Cardiac muscle cell (in vitro differentiated cells and primary cell): Measurements from ENCODE around the gene CELSR1. TPM values are rescaled to one million over a fixed set of nuclear protein-coding genes. Genes with fewer than 3 reads are reported as not detected.

Source experiments
- DNase-seq, 2 donors: peaks; one replicate each; pipeline versions ENCODE4 v3.0.0 to v3.0.0-alpha.2; 2010 to 2017; ENCODE audit warnings: low read depth in 1 of 2, low spot score in 1 of 2
- H3K27ac ChIP-seq: fragments of 200-600 bp; sonication (generic); 2 replicates; pipeline ENCODE4 v1.5.1; 2016
- H3K27me3 ChIP-seq: fragments of 200-600 bp; sonication (generic); 2 replicates; pipeline ENCODE4 v1.6.0; 2016; ENCODE audit warnings: control low read depth
- H3K36me3 ChIP-seq: fragments of 200-600 bp; sonication (generic); 2 replicates; pipeline ENCODE4 v1.5.1; 2016; ENCODE audit warnings: control low read depth
- H3K4me1 ChIP-seq: fragments of 200-600 bp; sonication (generic); 2 replicates; pipeline ENCODE4 v1.8.1; 2017; ENCODE audit warnings: low read depth, mild to moderate bottlenecking, mixed run types
- H3K4me3 ChIP-seq: fragments of 200-600 bp; sonication (generic); 2 replicates; pipeline ENCODE4 v1.5.1; 2016; ENCODE audit warnings: mild to moderate bottlenecking
- H3K9me3 ChIP-seq: fragments of 200-600 bp; sonication (generic); 2 replicates; pipeline ENCODE4 v1.5.1; 2017; ENCODE audit warnings: low read depth, mild to moderate bottlenecking, control low read depth
- polyA plus RNA-seq: library from polyadenylated mRNA; unstranded; fragments of >200 nt; fragmentation: Nextera tagmentation; extraction: Ambion mirVana; gene quantifications from 2 replicates; pipeline ENCODE4 v1.2.1, GENCODE V29; 2016
- total RNA-seq: library from RNA; depleted of rRNA; stranded (reverse); fragments of >200 nt; gene quantifications from 2 replicates; pipeline ENCODE4 v1.2.3, GENCODE V29; 2016
- TF ChIP-seq, protein P1 (sequence below): IDR thresholded peaks from 2 replicates; pipeline ENCODE4 v1.5.1; 2012; ENCODE audit warnings: low read depth, mild to moderate bottlenecking, low read length

Gene CELSR1
- total and polyA plus RNA-seq, 2 experiments from 2014 or later = 9.0 to 37.4 TPM

GRCh38 chr22:46513908-46514550 lies 23.4 kb downstream of the CELSR1 start:
- no peaks in the 10 kb centered on the region for H3K36me3 ChIP-seq
- H3K27ac ChIP-seq = no peak overlapping the region
- no peaks in the 10 kb centered on the region for H3K9me3 ChIP-seq
- TF ChIP-seq, protein P1, sequence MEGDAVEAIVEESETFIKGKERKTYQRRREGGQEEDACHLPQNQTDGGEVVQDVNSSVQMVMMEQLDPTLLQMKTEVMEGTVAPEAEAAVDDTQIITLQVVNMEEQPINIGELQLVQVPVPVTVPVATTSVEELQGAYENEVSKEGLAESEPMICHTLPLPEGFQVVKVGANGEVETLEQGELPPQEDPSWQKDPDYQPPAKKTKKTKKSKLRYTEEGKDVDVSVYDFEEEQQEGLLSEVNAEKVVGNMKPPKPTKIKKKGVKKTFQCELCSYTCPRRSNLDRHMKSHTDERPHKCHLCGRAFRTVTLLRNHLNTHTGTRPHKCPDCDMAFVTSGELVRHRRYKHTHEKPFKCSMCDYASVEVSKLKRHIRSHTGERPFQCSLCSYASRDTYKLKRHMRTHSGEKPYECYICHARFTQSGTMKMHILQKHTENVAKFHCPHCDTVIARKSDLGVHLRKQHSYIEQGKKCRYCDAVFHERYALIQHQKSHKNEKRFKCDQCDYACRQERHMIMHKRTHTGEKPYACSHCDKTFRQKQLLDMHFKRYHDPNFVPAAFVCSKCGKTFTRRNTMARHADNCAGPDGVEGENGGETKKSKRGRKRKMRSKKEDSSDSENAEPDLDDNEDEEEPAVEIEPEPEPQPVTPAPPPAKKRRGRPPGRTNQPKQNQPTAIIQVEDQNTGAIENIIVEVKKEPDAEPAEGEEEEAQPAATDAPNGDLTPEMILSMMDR = no peak
- no peak overlapping the region for H3K4me3 ChIP-seq
- DNase-seq = no peak
- H3K4me1 ChIP-seq = peaks cover 4% of the 10 kb centered on the region
- H3K27me3 ChIP-seq = no peaks in the 10 kb centered on the region

DNA sequence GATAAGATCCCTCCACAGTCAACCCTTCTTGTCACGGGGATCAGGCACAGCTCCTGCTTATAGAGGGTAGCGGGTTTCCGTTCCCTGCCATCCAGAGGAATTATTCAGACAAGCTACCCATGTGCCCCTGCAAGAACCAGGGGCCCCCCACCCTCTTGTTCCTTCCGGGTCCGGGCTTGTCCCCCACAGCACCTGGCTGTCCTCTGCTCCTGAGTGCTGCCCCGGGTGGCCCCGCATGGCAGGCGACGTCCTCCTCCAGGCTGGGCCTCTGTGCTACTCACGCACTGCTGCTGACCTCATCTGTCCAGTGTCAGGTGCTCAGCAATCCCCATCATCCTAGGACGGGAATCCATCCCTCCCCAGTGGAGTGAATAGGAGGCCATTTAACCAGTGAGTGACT lies 24.7 kb downstream of the CELSR1 start:
- Histone ChIP-seq H3K9me3 (no peaks in the 10 kb centered on the region), H3K27me3 (no peaks in the 10 kb centered on the region), H3K4me3 (no peak overlapping the region), H3K27ac (no peak overlapping the region), H3K4me1 (peaks cover 15% of the 10 kb centered on the region), H3K36me3 (no peaks in the 10 kb centered on the region)
- TF ChIP-seq, protein P1 = no peak
- DNase-seq = no peak

- H3K9me3 ChIP-seq = no peaks in the 10 kb centered on the region
- TF ChIP-seq, protein P1 = no peak
- H3K4me1 ChIP-seq = peaks cover 16% of the 10 kb centered on the region
Observed at GRCh38 chr22:46512039-46512370, 25.4 kb downstream of the CELSR1 start.

DNA sequence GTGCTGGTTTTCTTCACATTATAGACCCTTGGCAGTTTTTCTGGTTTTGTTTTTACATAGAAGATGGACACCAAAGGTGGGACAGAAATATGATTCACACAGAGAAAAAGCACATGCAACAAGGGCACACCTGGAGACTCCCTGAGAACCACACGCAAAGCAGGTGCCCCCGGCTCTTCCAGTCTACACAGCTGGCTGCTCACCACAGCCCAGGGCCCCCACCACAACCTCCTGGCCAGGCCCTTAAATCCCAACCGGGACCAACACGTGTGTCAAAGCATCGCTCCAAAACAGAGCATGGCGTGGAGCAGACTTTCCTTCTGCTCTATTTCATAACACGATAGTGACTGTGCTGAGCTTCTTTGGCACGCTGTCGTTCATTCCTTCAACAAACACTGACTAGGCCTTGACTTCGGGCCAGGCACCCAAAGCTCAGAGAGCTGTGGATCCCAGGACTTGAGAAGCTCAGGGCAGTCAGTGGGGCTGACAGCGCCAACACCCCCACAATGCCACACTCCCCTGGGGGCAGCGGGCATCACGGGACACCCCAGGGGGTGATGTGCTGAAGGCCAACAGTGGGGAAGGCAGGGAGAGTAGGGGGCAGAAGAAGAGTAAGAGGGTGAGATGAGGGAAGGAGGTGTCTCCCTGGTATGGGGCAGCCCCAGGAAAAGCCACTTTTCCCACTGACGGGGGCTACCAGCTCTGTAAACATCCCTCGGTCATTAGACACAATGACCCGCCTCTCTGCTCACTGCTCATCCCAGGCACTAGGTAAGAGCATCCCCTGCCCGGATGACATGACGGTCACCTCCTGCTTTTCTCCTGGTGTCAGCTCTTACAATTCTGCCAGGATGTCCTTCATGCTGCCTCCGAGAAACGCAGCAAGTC lies 26.0 kb downstream of the CELSR1 start:
- no peak for DNase-seq
- Histone ChIP-seq H3K4me3 (no peak overlapping the region), H3K27ac (no peak overlapping the region), H3K4me1 (peaks cover 16% of the 10 kb centered on the region), H3K9me3 (no peaks in the 10 kb centered on the region), H3K36me3 (no peaks in the 10 kb centered on the region), H3K27me3 (no peaks in the 10 kb centered on the region)
- TF ChIP-seq, protein P1 = no peak

More at GRCh38 chr22:46512039-46512370, 25.4 kb downstream of the CELSR1 start:
- Histone ChIP-seq H3K27ac (no peak overlapping the region), H3K4me3 (no peak overlapping the region), H3K27me3 (no peaks in the 10 kb centered on the region), H3K36me3 (no peaks in the 10 kb centered on the region)
- no peak for DNase-seq

DNA sequence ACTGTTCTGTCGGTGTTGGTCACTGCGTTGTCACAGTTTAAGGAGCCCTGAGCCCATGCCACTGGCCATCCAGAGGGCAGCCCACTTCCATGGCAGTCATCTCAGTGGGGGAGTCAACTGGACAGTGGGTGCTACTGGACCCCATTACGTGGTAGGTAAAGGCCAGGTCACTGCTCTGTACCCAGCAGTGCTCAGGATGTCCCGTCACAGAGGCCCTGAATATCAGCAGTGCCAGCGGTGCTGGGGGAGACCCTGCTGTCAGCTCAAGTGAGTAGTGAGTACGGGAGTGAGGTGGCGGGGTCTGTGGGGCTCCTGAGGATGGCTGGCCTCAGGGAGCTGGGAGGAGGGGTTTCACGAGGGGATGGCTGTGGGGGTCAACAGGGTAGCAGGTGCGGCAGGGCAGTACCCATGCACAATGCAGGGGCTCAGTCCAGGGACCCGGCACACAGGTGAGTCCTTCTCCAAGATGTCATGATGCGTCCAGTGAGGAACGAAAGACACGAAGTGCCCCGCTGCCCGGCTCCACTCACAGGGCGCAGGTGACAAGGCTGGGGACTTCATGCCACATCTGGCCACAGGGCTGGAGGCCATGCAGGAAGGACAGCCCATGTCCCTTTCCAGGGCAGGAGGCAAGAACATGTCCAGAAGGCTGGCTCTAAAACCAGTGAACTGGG lies 27.9 kb downstream of the CELSR1 start:
- H3K4me1 ChIP-seq = peaks cover 16% of the 10 kb centered on the region
- no peak for DNase-seq
- no peak overlapping the region for H3K4me3 ChIP-seq
- H3K9me3 ChIP-seq = no peaks in the 10 kb centered on the region
- H3K27me3 ChIP-seq = no peaks in the 10 kb centered on the region
- H3K36me3 ChIP-seq = no peaks in the 10 kb centered on the region
- H3K27ac ChIP-seq = no peak overlapping the region
- TF ChIP-seq, protein P1 = no peak
